GM19467 (cell line): ENCODE data around the gene ADGRF3.
"Not testable (repeated sequence)": the region's sequence is repeated elsewhere in the genome, so short reads cannot be mapped to it uniquely, and the experiment has no call there.

Experiments
- ATAC-seq: cut with Tn5 transposase; IDR thresholded peaks from one replicate; pipeline ENCODE4 v1.9.1; 2021; ENCODE audit warnings: mild to moderate bottlenecking, moderate library complexity; ENCODE audit not compliant: unreplicated experiment

Gene ADGRF3

GRCh38 chr2:26346454-26347053 lies at the start of gene ADGRF3:
Gene ADGRF3, minus strand, starts transcription at chr2:26346789. Its CDS starts 555 bp downstream, at chr2:26346234.
- ATAC-seq: no peak

- no peak for ATAC-seq
These were observed 48.8 kb upstream of the ADGRF3 start for GRCh38 chr2:26395394-26395793.

- ATAC-seq: no peak
These were observed 48.1 kb upstream of the ADGRF3 start for GRCh38 chr2:26394694-26395093.

GRCh38 chr2:26387189-26387588 lies 40.6 kb upstream of the ADGRF3 start:
- no peak for ATAC-seq

- ATAC-seq: no peak
These were observed 38.0 kb upstream of the ADGRF3 start for GRCh38 chr2:26384597-26384996.

GRCh38 chr2:26384183-26384582 lies 37.6 kb upstream of the ADGRF3 start:
- no peak for ATAC-seq

GRCh38 chr2:26382564-26382963 lies 36.0 kb upstream of the ADGRF3 start:
- no peak for ATAC-seq

- no peak for ATAC-seq
These were observed 33.7 kb upstream of the ADGRF3 start for GRCh38 chr2:26380281-26380680.

GRCh38 chr2:26376799-26377198 lies 30.2 kb upstream of the ADGRF3 start:
- ATAC-seq: no peak

- not testable (repeated sequence) for ATAC-seq
These were observed 24.3 kb upstream of the ADGRF3 start for GRCh38 chr2:26370909-26371308.

GRCh38 chr2:26369664-26370063 lies 23.1 kb upstream of the ADGRF3 start:
- ATAC-seq: not testable (repeated sequence)

- ATAC-seq: no peak
These were observed 20.4 kb upstream of the ADGRF3 start for GRCh38 chr2:26366957-26367356.

GRCh38 chr2:26364669-26365068 lies 18.1 kb upstream of the ADGRF3 start:
- no peak for ATAC-seq

- ATAC-seq: no peak
These were observed 17.4 kb upstream of the ADGRF3 start for GRCh38 chr2:26363958-26364357.

- ATAC-seq: no peak
These were observed 16.7 kb upstream of the ADGRF3 start for GRCh38 chr2:26363323-26363722.

- no peak for ATAC-seq
These were observed 13.4 kb upstream of the ADGRF3 start for GRCh38 chr2:26359886-26360473.

- ATAC-seq: no peak
These were observed 10.2 kb upstream of the ADGRF3 start for GRCh38 chr2:26356771-26357170.

- no peak for ATAC-seq
These were observed 9.5 kb upstream of the ADGRF3 start for GRCh38 chr2:26356111-26356510.

- no peak for ATAC-seq
These were observed 8.7 kb upstream of the ADGRF3 start for GRCh38 chr2:26355038-26355995.

- ATAC-seq: not testable (repeated sequence)
These were observed 7.9 kb upstream of the ADGRF3 start for GRCh38 chr2:26354469-26354868.

- ATAC-seq: no peak
These were observed 6.3 kb upstream of the ADGRF3 start for GRCh38 chr2:26352892-26353291.
